ENCODE data around the gene HEXD. TPM values are rescaled to one million over a fixed set of nuclear protein-coding genes. Genes with fewer than 3 reads are reported as not detected.
"Not testable (repeated sequence)": the region's sequence is repeated elsewhere in the genome, so short reads cannot be mapped to it uniquely, and the experiment has no call there.

HEXD gene
- polyA plus RNA-seq, 5 donors, result 31.0 to 50.9 (median 39.1) TPM

DNA sequence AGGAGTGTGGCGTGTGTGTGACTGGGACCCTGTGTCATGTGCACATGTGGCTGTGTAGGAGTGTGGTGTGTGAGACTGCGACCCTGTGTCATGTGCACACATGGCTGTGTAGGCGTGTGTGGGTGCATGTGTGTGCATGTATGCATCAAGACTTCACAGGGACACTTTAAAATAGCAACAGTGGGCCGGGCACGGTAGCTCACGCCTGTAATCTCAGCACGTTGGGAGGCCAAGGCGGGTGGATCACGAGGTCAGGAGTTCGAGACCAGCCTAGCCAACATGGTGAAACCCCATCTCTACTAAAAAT lies 36.5 kb upstream of the HEXD start:
- DNase-seq, result not testable (repeated sequence)

- DNase-seq, result not testable (repeated sequence)
These were observed 35.8 kb upstream of the HEXD start for GRCh38 chr17:82382220-82382932.

- no peak for DNase-seq
These were observed 35.3 kb upstream of the HEXD start for GRCh38 chr17:82382933-82383255.

DNA sequence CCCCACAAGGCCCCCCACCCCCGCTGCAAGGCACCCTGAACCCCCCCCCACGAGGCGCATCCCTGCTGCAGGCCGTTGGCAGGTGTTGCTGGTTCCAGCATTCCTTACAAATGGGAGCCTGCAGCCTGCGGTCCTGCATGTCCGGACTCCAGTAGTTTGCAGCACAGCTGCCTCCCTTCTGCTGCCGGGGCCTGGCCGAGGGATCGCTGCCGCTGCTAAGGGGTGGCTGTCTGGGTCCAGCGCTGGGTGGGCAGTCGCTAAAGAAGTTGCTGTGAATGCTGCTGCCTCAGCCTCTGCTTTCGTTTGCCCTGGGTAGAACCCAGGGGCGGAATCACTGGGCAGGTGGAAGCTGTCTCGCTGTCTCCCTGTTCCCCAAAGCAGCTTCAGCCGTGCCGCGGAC lies 34.7 kb upstream of the HEXD start:
- no peak for DNase-seq

DNA sequence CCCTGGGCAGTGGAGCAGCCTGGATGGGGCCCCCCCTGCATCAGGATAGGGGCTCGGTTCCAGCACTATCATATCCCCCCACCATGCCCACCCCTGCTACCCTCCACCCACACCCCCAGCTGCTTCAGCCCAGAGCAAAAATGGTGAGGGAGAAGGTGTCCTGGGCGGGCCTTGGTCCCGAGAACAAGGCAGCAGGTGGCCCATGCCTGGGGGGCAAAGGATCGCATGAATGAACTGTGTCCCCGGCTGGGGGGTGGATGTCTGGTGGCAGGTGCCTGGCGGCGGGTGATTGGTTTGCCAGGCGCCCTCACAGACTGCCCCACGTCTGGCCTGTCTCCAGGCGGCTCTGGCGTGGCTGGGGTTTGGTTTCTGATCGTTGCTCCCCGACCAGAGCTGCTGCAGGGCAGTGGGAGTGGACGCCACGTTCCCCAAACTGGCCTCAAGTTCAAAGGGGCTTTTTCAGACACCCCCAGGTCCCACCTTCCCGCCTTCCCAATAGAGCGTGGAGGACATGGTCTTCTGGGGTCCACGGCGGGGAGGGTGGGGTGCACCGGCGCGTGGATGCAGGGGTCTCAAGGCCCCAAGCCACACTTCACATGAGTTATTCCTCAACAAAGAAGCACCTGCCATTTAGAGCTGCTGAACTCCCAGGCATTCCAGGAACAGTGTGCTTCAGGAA lies 34.0 kb upstream of the HEXD start:
- DNase-seq, result no peak

DNA sequence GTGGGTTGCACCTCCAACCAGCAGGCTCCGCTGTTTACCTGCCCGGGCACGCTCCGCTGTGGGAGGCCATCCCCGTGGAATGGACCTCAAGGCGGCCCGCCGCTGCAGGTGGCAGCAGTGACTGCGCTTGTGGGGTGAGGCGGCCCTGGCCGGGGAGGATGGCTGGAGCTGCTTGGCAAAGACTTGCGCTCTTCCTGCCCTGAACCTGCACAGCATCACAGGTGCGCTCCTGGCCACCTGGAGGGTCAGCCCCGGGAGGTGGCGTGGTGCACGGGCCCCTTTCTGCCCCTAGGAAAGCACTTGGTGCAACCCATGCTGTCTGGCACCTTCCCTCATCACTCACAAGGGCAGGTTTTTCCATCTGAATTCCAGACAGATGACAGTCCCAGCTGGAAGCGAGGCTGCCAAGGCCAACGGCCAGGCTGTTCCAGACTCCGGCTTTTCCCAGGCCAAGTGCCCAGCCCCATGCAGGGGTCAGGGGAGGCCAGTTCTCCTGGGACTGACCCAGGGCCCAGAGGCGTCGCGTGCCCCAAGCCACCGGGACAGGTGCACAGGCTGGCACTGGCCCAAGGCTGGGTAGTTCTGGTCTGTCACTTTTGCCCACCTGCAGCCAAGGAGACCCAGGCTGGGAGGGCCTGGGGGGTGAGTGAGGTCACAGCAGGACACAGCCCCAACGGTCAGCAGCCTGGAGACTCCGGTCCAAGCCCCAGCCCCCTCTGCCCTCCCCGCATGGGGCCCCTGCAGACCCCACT lies 33.2 kb upstream of the HEXD start:
- no peak for DNase-seq

GRCh38 chr17:82385559-82386254 lies 32.4 kb upstream of the HEXD start:
- peak; percentile 33 to 37 for DNase-seq

DNA sequence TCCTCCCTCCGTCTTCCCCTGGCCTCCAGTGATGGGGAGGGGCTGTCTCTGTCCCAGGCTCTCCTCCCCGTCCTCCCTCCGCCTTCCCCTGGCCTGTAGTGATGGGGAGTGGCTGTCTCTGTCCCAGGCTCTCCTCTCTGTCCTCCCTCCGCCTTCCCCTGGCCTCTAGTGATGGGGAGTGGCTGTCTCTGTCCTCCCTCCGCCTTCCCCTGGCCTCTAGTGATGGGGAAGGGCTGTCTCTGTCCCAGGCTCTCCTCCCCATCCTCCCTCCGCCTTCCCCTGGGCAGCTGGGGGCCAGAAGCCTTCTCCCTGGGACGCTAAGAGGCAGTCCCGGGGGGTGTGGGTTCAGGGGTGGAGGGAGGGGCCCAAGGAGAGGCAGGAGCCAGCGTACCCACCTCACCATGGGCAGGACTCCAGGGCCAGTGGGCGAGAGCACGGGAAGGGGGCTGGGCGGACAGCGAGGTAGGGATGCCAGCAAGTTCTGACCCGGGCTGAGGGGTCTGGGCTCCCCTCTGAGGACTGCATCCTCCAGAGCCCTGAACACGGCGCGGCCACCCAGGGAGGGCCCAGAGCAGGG lies 31.8 kb upstream of the HEXD start:
- DNase-seq, result no peak

DNA sequence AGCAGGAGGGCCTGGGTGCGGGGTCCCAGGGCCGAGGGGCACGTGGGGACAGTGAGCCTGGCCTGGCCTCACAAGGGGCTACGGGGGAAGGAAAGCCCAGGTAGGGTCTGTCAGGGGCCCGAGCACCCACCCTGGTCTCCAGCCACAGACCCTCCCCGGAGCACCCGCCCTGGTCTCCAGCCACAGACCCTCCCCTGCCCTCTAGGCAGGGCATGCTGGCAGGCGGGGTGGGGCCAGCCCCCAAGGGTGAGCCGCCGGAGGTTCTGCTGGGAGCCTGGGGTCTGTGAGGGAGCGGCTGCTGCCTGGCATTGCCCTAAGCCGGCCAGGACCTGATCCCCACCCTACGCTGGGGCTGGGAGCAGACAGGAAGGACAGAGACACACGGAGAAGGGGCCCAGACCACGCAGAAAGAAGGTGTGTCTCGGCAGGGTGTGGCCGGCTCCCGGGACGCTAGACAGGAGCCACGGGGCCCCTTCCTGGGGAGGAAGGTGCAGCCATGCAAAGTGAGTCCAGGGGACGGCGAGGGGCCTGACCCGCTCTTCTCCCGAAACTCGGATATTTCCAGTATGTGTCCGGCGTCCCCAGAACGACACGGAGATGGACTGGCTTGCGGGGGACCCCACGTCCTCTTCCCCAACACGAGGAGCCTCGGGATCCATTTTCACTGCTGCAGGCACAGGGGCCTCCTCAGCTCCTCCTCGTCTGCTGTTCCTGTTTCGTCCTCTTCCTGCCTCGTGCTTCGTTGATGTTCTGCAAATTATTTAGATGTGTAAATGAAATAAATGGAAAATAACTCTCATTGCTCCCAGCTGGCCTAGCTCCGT lies 31.1 kb upstream of the HEXD start:
- no peak for DNase-seq

DNA sequence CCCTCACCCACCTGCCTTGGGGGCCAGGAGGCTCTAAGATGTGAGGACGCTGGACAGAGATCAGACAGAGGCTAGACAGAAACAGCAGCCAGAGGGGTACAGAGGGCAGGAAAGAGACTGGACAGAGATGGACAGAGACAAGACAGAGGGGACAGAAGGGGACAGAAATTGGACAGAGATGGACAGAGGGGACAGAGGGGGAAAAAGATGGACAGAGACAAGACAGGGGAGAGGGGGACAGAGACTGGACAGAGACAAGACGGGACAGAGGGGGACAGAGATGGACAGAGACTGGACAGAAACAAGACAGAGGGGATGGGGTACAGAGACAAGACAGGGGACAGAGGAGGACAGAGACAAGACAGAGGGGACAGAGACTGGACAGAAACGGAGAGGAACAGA lies 30.4 kb upstream of the HEXD start:
- DNase-seq, result no peak

DNA sequence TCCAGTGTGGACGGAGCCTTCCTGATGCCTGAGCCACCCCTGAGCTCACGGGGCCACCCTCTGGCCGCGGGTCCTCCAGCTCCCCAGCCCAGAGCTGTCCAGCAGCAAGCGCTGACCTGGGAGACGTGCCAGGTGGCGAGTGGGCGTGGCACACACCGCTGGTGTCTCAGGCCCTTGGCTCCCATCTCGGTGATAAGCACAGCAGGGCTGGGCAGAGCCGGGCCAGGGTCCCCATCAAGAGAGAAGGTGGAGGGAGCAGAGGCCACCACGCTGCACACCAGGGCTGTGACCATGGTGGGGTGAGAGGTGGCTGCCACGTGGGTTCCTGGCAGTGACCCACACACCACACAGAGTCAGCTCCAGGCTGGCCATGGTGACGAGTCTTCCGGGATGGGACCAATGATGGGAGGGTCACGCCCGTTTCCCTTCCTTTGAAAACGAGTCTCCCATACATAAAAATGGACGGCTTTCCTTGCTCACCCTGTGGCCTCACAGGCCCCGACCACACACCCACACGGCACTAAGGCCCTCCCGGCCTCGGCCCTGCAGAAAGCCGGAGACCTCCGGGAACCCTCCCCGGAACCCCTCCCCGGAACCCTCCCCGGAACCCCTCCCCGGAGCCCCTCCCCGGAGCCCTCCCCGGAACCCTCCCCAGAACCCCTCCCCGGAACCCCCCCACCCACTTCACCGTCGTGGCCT lies 29.8 kb upstream of the HEXD start:
- DNase-seq, result no peak

- DNase-seq, result no peak
These were observed 29.2 kb upstream of the HEXD start for GRCh38 chr17:82388922-82389283.

- DNase-seq, result no peak
These were observed 28.8 kb upstream of the HEXD start for GRCh38 chr17:82389379-82389778.

GRCh38 chr17:82390015-82390859 lies 27.9 kb upstream of the HEXD start:
- DNase-seq, result no peak

DNA sequence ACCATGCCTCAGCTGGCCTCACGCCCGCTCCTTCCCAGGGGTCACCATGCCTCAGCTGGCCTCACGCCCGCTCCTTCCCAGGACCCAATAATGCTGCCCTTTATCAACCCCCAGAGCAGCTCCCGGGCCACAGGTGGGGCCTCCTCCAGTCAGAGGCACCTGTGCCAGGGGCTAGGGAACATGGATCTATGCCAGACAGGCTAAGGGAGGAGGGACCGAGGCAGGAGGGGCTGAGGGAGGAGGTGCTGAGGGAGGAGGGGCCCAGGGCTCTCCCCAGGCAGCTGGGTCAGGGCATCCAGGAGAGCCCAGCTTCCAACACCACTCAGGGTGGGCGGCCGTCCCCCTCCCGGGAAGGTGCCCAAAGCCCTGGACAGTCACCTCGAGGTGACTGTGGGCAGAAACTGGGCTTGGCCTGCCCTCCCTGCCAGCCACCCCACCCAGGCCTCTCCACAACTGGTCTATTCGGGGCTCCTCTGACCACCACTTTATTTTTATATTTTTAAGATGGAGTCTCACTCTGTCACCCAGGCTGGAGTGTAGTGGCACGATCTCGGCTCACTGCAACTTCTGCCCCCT lies 27.2 kb upstream of the HEXD start:
- no peak for DNase-seq

DNA sequence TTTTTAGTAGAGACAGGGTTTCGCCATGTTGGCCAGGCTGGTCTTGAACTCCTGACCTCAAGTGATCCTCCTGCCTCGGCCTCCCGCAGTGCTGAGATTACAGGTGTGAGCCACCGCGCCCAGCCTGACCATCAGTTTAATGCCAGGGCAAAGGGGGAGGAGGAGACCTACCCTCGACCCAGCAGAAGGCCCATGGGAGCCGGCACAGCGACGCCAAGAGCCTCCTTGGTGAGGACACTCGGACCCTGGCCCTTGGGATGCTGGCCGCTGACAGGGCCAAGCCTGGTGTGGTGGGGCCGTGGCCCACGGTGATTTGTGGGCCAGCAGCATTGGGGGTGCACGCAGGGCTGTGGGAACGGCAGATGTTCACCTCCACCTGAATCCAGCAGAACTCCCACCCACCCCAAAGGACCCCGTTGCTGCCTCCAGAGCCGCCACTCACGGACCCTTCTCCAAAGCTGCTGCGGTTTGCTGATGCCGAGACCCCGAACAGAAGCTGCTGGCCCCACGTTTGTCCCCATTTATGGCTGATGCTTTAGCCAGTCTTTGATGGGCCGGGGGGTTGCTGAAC lies 26.6 kb upstream of the HEXD start:
- no peak for DNase-seq

- no peak for DNase-seq
These were observed 25.8 kb upstream of the HEXD start for GRCh38 chr17:82392209-82392920.

GRCh38 chr17:82392941-82393340 lies 25.2 kb upstream of the HEXD start:
- DNase-seq, result no peak
